H1 (cell line): ENCODE results near the gene IQCN. TPM values are rescaled to one million over a fixed set of nuclear protein-coding genes. Genes with fewer than 3 reads are reported as not detected.
A peak's percentile ranks its signal among the peaks of the same experiment; 100 is the strongest.

Experiments used
- CTCF ChIA-PET: fragments of 300-600 bp; sonication (Branson Sonifier 250); formaldehyde crosslinking; loops from one replicate; lab custom pipeline; 2021; ENCODE audit not compliant: partially characterized antibody; lab: Charles Lee
- POLR2A ChIA-PET: fragments of 300-600 bp; sonication (Branson Sonifier 250); formaldehyde crosslinking; loops from one replicate; lab custom pipeline; 2021; ENCODE audit warnings: inconsistent platforms; ENCODE audit not compliant: partially characterized antibody; lab: Charles Lee
- DNase-seq, 2 experiments: peaks; one replicate each; pipeline versions ENCODE4 v3.0.0 to v3.0.0-alpha.2; 2010 to 2022; ENCODE audit warnings: low spot score in 2 of 2, low read depth in 1 of 2, mixed read lengths in 1 of 2
- FAIRE-seq: peaks from 2 replicates; lab custom pipeline; 2011; peaks lifted over from hg19 to GRCh38; lab: Jason Lieb, UNC
- H2AFZ ChIP-seq: 2 replicates; pipeline ENCODE4 v1.8.1; 2012; ENCODE audit warnings: low read length, inconsistent platforms
- H2AK5ac ChIP-seq: 2 replicates; pipeline ENCODE4 v1.6.1; 2013; ENCODE audit warnings: low read depth, low read length
- H2BK120ac ChIP-seq: replicated peaks from 2 replicates; pipeline ENCODE3; 2013; ENCODE audit warnings: low read depth, low read length, inconsistent platforms
- H2BK12ac ChIP-seq: 2 replicates; pipeline ENCODE4 v1.6.1; 2013; ENCODE audit warnings: low read depth, low read length
- H2BK15ac ChIP-seq: 2 replicates; pipeline ENCODE4 v1.6.1; 2013; ENCODE audit warnings: low read length
- H2BK20ac ChIP-seq: 2 replicates; pipeline ENCODE4 v1.6.1; 2013; ENCODE audit warnings: low read length
- H2BK5ac ChIP-seq: 2 replicates; pipeline ENCODE4 v1.6.1; 2013; ENCODE audit warnings: low read depth, low read length
- H3K14ac ChIP-seq: 2 replicates; pipeline ENCODE4 v1.6.1; 2013; ENCODE audit warnings: inconsistent platforms; ENCODE audit not compliant: insufficient read length
- H3K18ac ChIP-seq: 2 replicates; pipeline ENCODE4 v1.6.1; 2013; ENCODE audit warnings: low read length; ENCODE audit errors: extremely low read depth
- H3K23ac ChIP-seq: 2 replicates; pipeline ENCODE4 v1.6.1; 2013; ENCODE audit warnings: inconsistent platforms; ENCODE audit not compliant: insufficient read length
- H3K23me2 ChIP-seq: 2 replicates; pipeline ENCODE4 v1.6.1; 2013; ENCODE audit warnings: low read depth, low read length
- H3K27ac ChIP-seq: 2 replicates; pipeline ENCODE4 v1.6.1; 2011; ENCODE audit warnings: low read depth, low read length, inconsistent platforms
- H3K27me3 ChIP-seq, 4 experiments: replicated peaks in 1 of 4; 1 replicate in 1 of 4; 2 replicates in 3 of 4; pipeline versions ENCODE4 v1.6.1 to v1.8.1; 2011 to 2013; ENCODE audit warnings: low read length in 3 of 4, mild to moderate bottlenecking in 3 of 4, inconsistent platforms in 2 of 4, mixed read lengths in 2 of 4, moderate library complexity in 1 of 4; ENCODE audit not compliant: control insufficient read depth in 3 of 4, insufficient read depth in 3 of 4; ENCODE audit errors: extremely low read depth in 1 of 4
- H3K36me3 ChIP-seq, 4 experiments: 2 replicates each; pipeline versions ENCODE4 v1.6.1 to v1.8.1; 2011 to 2013; ENCODE audit warnings: mild to moderate bottlenecking in 4 of 4, low read length in 3 of 4, moderate library complexity in 2 of 4, control low read depth in 1 of 4, inconsistent platforms in 1 of 4; ENCODE audit not compliant: insufficient read depth in 4 of 4, control insufficient read depth in 2 of 4
- H3K4ac ChIP-seq: replicated peaks from 2 replicates; pipeline ENCODE3; 2013; ENCODE audit warnings: low read length, low read depth, mixed read lengths, inconsistent platforms; ENCODE audit not compliant: insufficient read length
- H3K4me1 ChIP-seq, 4 experiments: replicated peaks in 1 of 4; 1 replicate in 1 of 4; 2 replicates in 3 of 4; pipeline versions ENCODE4 v1.6.1 to v1.8.1; 2011 to 2013; ENCODE audit warnings: low read length in 3 of 4, inconsistent platforms in 2 of 4, mixed read lengths in 1 of 4; ENCODE audit not compliant: insufficient read depth in 4 of 4, control insufficient read depth in 3 of 4
- H3K4me2 ChIP-seq, 2 experiments: 2 replicates each; pipeline versions ENCODE4 v1.6.1 to v1.8.1; 2011 to 2013; ENCODE audit warnings: low read depth in 2 of 2, low read length in 2 of 2, control low read depth in 1 of 2, inconsistent platforms in 1 of 2, mild to moderate bottlenecking in 1 of 2; ENCODE audit not compliant: insufficient read depth in 1 of 2
- H3K4me3 ChIP-seq, 4 experiments: fragments of 200-600, 300-600 bp in 1 of 4; sonication (generic), shearing (Covaris generic), sonication (Bioruptor Twin) in 1 of 4; 2 replicates each; pipeline versions ENCODE4 v1.5.1 to v1.8.1; 2011 to 2016; ENCODE audit warnings: low read length in 4 of 4, low read depth in 3 of 4, control low read depth in 2 of 4, inconsistent platforms in 2 of 4, mild to moderate bottlenecking in 2 of 4, mixed read lengths in 1 of 4, moderate library complexity in 1 of 4; ENCODE audit not compliant: insufficient read depth in 2 of 4; ENCODE audit errors: extremely low read depth in 1 of 4
- H3K56ac ChIP-seq: replicated peaks from 2 replicates; pipeline ENCODE3; 2013; ENCODE audit warnings: low read depth, mild to moderate bottlenecking, mixed read lengths, low read length, inconsistent platforms; ENCODE audit not compliant: insufficient read length
- H3K79me1 ChIP-seq: 2 replicates; pipeline ENCODE4 v1.6.1; 2013; ENCODE audit warnings: low read depth, low read length, control low read depth
- H3K79me2 ChIP-seq, 2 experiments: 2 replicates each; pipeline versions ENCODE4 v1.6.1 to v1.8.1; 2012 to 2013; ENCODE audit warnings: low read length in 2 of 2, mild to moderate bottlenecking in 2 of 2, inconsistent platforms in 1 of 2; ENCODE audit not compliant: insufficient read depth in 2 of 2, control insufficient read depth in 1 of 2
- H3K9ac ChIP-seq, 4 experiments: replicated peaks in 1 of 4; 1 replicate in 1 of 4; 2 replicates in 3 of 4; pipeline versions ENCODE4 v1.6.1 to v1.8.1; 2011 to 2013; ENCODE audit warnings: low read depth in 3 of 4, low read length in 3 of 4, control low read depth in 2 of 4, mild to moderate bottlenecking in 2 of 4, moderate library complexity in 2 of 4, inconsistent platforms in 1 of 4; ENCODE audit errors: extremely low read depth in 1 of 4
- H3K9me3 ChIP-seq, 2 experiments: 2 replicates each; pipeline versions ENCODE4 v1.6.1 to v1.8.1; 2012 to 2013; ENCODE audit warnings: mild to moderate bottlenecking in 2 of 2, moderate library complexity in 2 of 2, control low read depth in 1 of 2, inconsistent platforms in 1 of 2, low read depth in 1 of 2, low read length in 1 of 2, mixed read lengths in 1 of 2; ENCODE audit not compliant: insufficient read depth in 2 of 2
- H4K20me1 ChIP-seq, 2 experiments: replicated peaks in 1 of 2; 2 replicates each; pipeline versions ENCODE3 to v1.8.1; 2011 to 2013; ENCODE audit warnings: inconsistent platforms in 2 of 2, low read length in 2 of 2, mild to moderate bottlenecking in 1 of 2; ENCODE audit not compliant: insufficient read depth in 2 of 2, control insufficient read depth in 1 of 2
- H4K5ac ChIP-seq: 2 replicates; pipeline ENCODE4 v1.6.1; 2013; ENCODE audit warnings: low read length, low read depth, mixed read lengths, inconsistent platforms; ENCODE audit not compliant: insufficient read length
- H4K8ac ChIP-seq: 2 replicates; pipeline ENCODE4 v1.8.0; 2013; ENCODE audit warnings: mild to moderate bottlenecking, moderate library complexity, low read length, inconsistent platforms; ENCODE audit not compliant: insufficient read depth; ENCODE audit errors: extremely low read depth
- H4K91ac ChIP-seq: replicated peaks from 2 replicates; pipeline ENCODE3; 2013; ENCODE audit warnings: low read length, mixed read lengths, inconsistent platforms; ENCODE audit not compliant: insufficient read length
- ATF3 ChIP-seq: IDR thresholded peaks from 2 replicates; pipeline ENCODE4 v1.6.1; 2011; ENCODE audit warnings: low read depth, mild to moderate bottlenecking, low read length; ENCODE audit not compliant: insufficient read depth
- BACH1 ChIP-seq: IDR thresholded peaks from 2 replicates; pipeline ENCODE4 v1.6.1; 2012; ENCODE audit warnings: low read length, improper control_type of control experiment
- BRCA1 ChIP-seq: IDR thresholded peaks from 2 replicates; pipeline ENCODE4 v1.6.1; 2012; ENCODE audit warnings: low read depth, low read length, improper control_type of control experiment
- EGR1 ChIP-seq: IDR thresholded peaks from 2 replicates; pipeline ENCODE4 v1.6.1; 2011; ENCODE audit warnings: low read depth, low read length, borderline replicate concordance
- GABPA ChIP-seq: IDR thresholded peaks from 2 replicates; pipeline ENCODE4 v1.6.1; 2011; ENCODE audit warnings: mild to moderate bottlenecking, low read length, moderate library complexity, borderline replicate concordance; ENCODE audit not compliant: insufficient read depth
- KDM1A ChIP-seq: fragments of 200-600, 300-600 bp; sonication (generic); IDR thresholded peaks from 2 replicates; pipeline ENCODE4 v1.7.1; 2016; ENCODE audit warnings: mild to moderate bottlenecking, low read length, borderline replicate concordance
- MAFK ChIP-seq: IDR thresholded peaks from 2 replicates; pipeline ENCODE4 v1.6.1; 2012; ENCODE audit warnings: low read depth, mild to moderate bottlenecking, improper control_type of control experiment, low read length
- POLR2AphosphoS5 ChIP-seq: IDR thresholded peaks from 2 replicates; pipeline ENCODE4 v1.6.1; 2011; ENCODE audit warnings: low read depth, low read length
- SUZ12 ChIP-seq: fragments of 200-600 bp; sonication (generic); IDR thresholded peaks from 2 replicates; pipeline ENCODE4 v1.6.1; 2012; ENCODE audit warnings: mild to moderate bottlenecking, inconsistent platforms, low read length, moderate library complexity, mixed read lengths
- TAF1 ChIP-seq: IDR thresholded peaks from 2 replicates; pipeline ENCODE4 v1.6.1; 2011; ENCODE audit warnings: mild to moderate bottlenecking, low read depth, low read length
- TCF12 ChIP-seq: IDR thresholded peaks from 2 replicates; pipeline ENCODE4 v1.6.1; 2011; ENCODE audit warnings: low read depth, mild to moderate bottlenecking, low read length
- ZNF274 ChIP-seq: IDR thresholded peaks from 2 replicates; pipeline ENCODE4 v1.7.0; 2012; ENCODE audit warnings: low read length, borderline replicate concordance; ENCODE audit errors: extremely low read depth
- WGBS, 2 experiments: shearing (Covaris generic) in 1 of 2; methylation state at CpG; one replicate each; pipeline versions ENCODE4 v1.1.6 to v1.1.7; 2013 to 2015; ENCODE audit warnings: low lambda C conversion rate in 2 of 2, mixed read lengths in 2 of 2, inconsistent platforms in 1 of 2, low coverage in 1 of 2, missing lambda C conversion rate in 1 of 2; ENCODE audit not compliant: insufficient replicate concordance in 2 of 2, insufficient coverage in 1 of 2, insufficient read length in 1 of 2; ENCODE audit errors: extremely low coverage in 1 of 2, missing lambda C conversion rate in 1 of 2; 5-methylcytosine and 5-hydroxymethylcytosine counted together
- polyA plus RNA-seq, 7 experiments: library from polyadenylated mRNA; depleted of rRNA in 3 of 7; stranded (reverse) in 5 of 7; unstranded in 2 of 7; fragments of >200 nt in 5 of 7; fragments of 200-250 nt in 2 of 7; gene quantifications; 1 replicate in 5 of 7; 2 replicates in 1 of 7; 4 replicates in 1 of 7; pipeline versions ENCODE4 v1.2.1 to v1.2.3, GENCODE V29; 2011 to 2013; ENCODE audit warnings: missing spikeins in 2 of 7, mixed read lengths in 2 of 7
- total RNA-seq: library from RNA; stranded (reverse); fragmentation: NEBNext Ultra II Directional; extraction: Animal tissue kit (Norgen Biotek cat#: 25700); gene quantifications from 2 replicates; pipeline ENCODE4 v1.2.1, GENCODE V29; 2021

Gene IQCN
- total and polyA plus RNA-seq, 2 of the 8 experiments (the other 6 are each of a cell fraction or from before 2014, with no cell fraction given) = 0.36 to 1.0 TPM

- FAIRE-seq (no peak), DNase-seq (peak in 1 of 2 experiments; percentile 76)
- Histone ChIP-seq H2BK5ac (no peak within 1 kb of the TSS; the same call in 1 of the 2 replicates), H3K27ac (no peak within 1 kb of the TSS), H3K79me2 (no peaks in the 10 kb centered on the region), H4K8ac (no peak within 1 kb of the TSS; the same call in 1 of the 2 replicates), H3K56ac (no peak within 1 kb of the TSS), H3K23me2 (peaks cover 13% of the 10 kb centered on the region), H2AK5ac (no peak within 1 kb of the TSS), H3K18ac (peak within 1 kb of the TSS; percentile 48), H3K4me1 (peaks cover 0 to 17% (median 13%) of the 10 kb centered on the region in 4 experiments; a peak in 6 of 7 replicates), H3K36me3 (no peaks in the 10 kb centered on the region), H3K9me3 (no peaks in the 10 kb centered on the region), H2BK120ac (no peak within 1 kb of the TSS), H3K23ac (no peak within 1 kb of the TSS), H2AFZ (no peak within 1 kb of the TSS), H4K5ac (no peak within 1 kb of the TSS), H4K91ac (no peak within 1 kb of the TSS), H3K27me3 (peaks cover 10 to 23% (median 17%) of the 10 kb centered on the region in 4 experiments), H2BK15ac (peak within 1 kb of the TSS; percentile 65), H2BK12ac (peak within 1 kb of the TSS; percentile 29; the same call in 1 of the 2 replicates), H3K4me2 (peak within 1 kb of the TSS; percentile 72 to 98), H4K20me1 (no peaks in the 10 kb centered on the region), H3K79me1 (no peaks in the 10 kb centered on the region), H2BK20ac (0 out of 2 replicates have a peak within 1 kb of the TSS, but pooled peaks have one; percentile 34), H3K14ac (no peak within 1 kb of the TSS), H3K4ac (no peak within 1 kb of the TSS), H3K9ac (no peak within 1 kb of the TSS), H3K4me3 (peak within 1 kb of the TSS in 2 of 4 experiments; percentile 40 to 72; a peak in 5 of 8 replicates)
- 32% methylated on average over 39 of the region's 51 CpGs; no CpG with 5 or more reads in 1 of the 2 experiments for WGBS, 2 experiments
- CTCF ChIA-PET = interaction anchor here (0.7 to 2.0 kb wide), 6 partner anchors 10 to 53 kb away, joined by 3 to 5 read pairs (median 4); partner anchors contain the start of gene RAB3A
- POLR2A ChIA-PET = interaction anchor here (0.5 to 3.0 kb wide), 5 partner anchors 7 to 75 kb away, joined by 4 to 18 read pairs (median 9); partner anchors contain the start of gene JUND
- TF ChIP-seq KDM1A (no peak), ATF3 (no peak), TAF1 (no peak), ZNF274 (no peak), SUZ12 (peak; percentile 65), EGR1 (no peak), BACH1 (no peak), MAFK (no peak), BRCA1 (no peak), TCF12 (no peak), GABPA (no peak), POLR2AphosphoS5 (no peak)
Measured at GRCh38 chr19:18225702-18226468, 48.4 kb downstream of the IQCN start, which contains the start of gene PDE4C. PDE4C (minus strand) TSS chr19:18226438; CDS start chr19:18226415, 23 bp downstream.
